ENCODE results near the gene ERBB4. TPM values are rescaled to one million over a fixed set of nuclear protein-coding genes. Genes with fewer than 3 reads are reported as not detected.

ERBB4 gene
- polyA plus RNA-seq, 1 of the 3 experiments (the other 2 are of a cell fraction), result 0.05 TPM

GRCh38 chr2:211985393-211985792 lies 553.2 kb downstream of the ERBB4 start:
- Histone ChIP-seq H3K4me1 (ENCODE audit: control insufficient read depth in 1 of 2, insufficient read depth in 2 of 2, low read depth in 1 of 2, low read length in 1 of 2) (no peaks in the 10 kb centered on the region), H3K9me2 (no peaks in the 10 kb centered on the region), H3K27me3 (ENCODE audit: insufficient read depth) (no peaks in the 10 kb centered on the region), H3K79me2 (ENCODE audit: insufficient read depth) (no peaks in the 10 kb centered on the region), H3K36me3 (replicated peaks in 1 of 2; ENCODE audit: control insufficient read depth in 1 of 2, insufficient read depth in 2 of 2, low read length in 1 of 2) (no peaks in the 10 kb centered on the region), H3K4me3 (ENCODE audit: low read depth in 2 of 2, low read length in 1 of 2) (no peak overlapping the region), H3K4me2 (no peak overlapping the region), H3F3A (replicated peaks; ENCODE audit: insufficient read depth) (no peaks in the 10 kb centered on the region), H2AFZ (ENCODE audit: low read depth) (no peak overlapping the region), H4K20me1 (ENCODE audit: insufficient read depth) (no peaks in the 10 kb centered on the region), H3K9ac (no peak overlapping the region), H3K9me3 (no peaks in the 10 kb centered on the region), H3K27ac (ENCODE audit: low read depth in 2 of 2, low read length in 1 of 2) (no peak overlapping the region)
- no peak for DNase-seq
- TF ChIP-seq IRF3 (IDR thresholded peaks at IDR 0.05; ENCODE audit: low read depth, low read length), result no peak
- TF ChIP-seq EZH2phosphoT487 (IDR thresholded peaks at IDR 0.05; ENCODE audit: borderline replicate concordance, low read depth), result no peak
- no peak for TF ChIP-seq REST (IDR thresholded peaks at IDR 0.05; ENCODE audit: low read depth, low read length)
- no peak for TF ChIP-seq YY1 (IDR thresholded peaks at IDR 0.05; ENCODE audit: low read depth)
- no peak for TF ChIP-seq EP300 (IDR thresholded peaks at IDR 0.05; ENCODE audit: borderline replicate concordance in 1 of 2, low read depth in 1 of 2, low read length in 1 of 2)
- TF ChIP-seq NFIC (IDR thresholded peaks at IDR 0.05; ENCODE audit: borderline replicate concordance), result no peak
- no peak for TF ChIP-seq RAD21 (IDR thresholded peaks at IDR 0.05; ENCODE audit: low read length)
- TF ChIP-seq GATA2 (CRISPR knock-in tag; IDR thresholded peaks at IDR 0.05), result no peak
- no peak for TF ChIP-seq RFX5 (IDR thresholded peaks at IDR 0.05; ENCODE audit: low read length)
- no peak for TF ChIP-seq USF2 (IDR thresholded peaks at IDR 0.05; ENCODE audit: borderline replicate concordance, low read depth, low read length)
- TF ChIP-seq TAF1 (IDR thresholded peaks at IDR 0.05; ENCODE audit: borderline replicate concordance, low read depth, low read length), result no peak
- TF ChIP-seq CHD2 (IDR thresholded peaks at IDR 0.05; ENCODE audit: low read length, partially characterized antibody), result no peak
- no peak for TF ChIP-seq PBX3 (IDR thresholded peaks at IDR 0.05)
- no peak for TF ChIP-seq FOXM1 (IDR thresholded peaks at IDR 0.05; ENCODE audit: low read depth)
- no peak for TF ChIP-seq JUND (IDR thresholded peaks at IDR 0.05)
- no peak for TF ChIP-seq RXRA (IDR thresholded peaks at IDR 0.05; ENCODE audit: borderline replicate concordance, low read depth)
- TF ChIP-seq MEF2A (IDR thresholded peaks at IDR 0.05; ENCODE audit: borderline replicate concordance, low read depth), result no peak
- CTCF ChIA-PET, result no interaction called here
- POLR2A ChIA-PET, result no interaction called here
- WGBS (ENCODE audit: low lambda C conversion rate), result 54% methylated on average over 1 of the region's 1 CpG

Data from SK-N-SH (cell line).